ENCODE results near the gene FSIP2. TPM values are rescaled to one million over a fixed set of nuclear protein-coding genes. Genes with fewer than 3 reads are reported as not detected.

The FSIP2 gene
- total RNA-seq, 1 experiment from 2014 or later: 0.12 TPM

DNA sequence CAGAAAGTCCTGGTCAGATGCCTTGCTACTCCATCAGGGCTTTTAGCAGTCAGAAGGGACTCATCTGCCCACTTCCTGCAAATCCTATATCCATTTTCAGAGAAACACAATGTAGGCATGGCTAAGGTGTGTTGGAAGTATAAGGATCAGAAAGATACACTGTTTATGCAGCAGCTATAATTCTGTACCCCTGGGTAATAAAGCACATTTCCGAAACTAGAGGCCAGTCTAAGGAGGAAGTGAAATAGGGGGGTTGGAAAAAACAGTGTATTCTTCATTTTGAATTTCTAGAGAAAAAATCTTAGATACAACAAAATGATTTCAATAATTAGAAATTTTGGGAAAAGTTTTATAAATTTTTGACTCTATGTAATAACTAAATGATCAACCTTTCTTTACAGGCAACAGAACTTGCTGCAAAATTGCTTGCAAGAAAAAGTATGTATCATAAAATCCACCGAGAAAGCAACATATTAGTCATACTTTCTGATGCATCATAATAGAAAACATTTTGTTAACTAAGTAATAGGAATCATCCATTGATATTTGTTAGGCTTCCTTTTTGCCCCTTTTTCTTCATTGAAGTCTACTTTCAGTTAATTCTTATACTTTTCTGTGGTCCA is 47.4 kb downstream of the FSIP2 start:
- CTCF ChIA-PET: interaction anchor here (0.7 kb wide), 1 partner anchor 674 kb away, joined by 3 read pairs; no protein-coding TSS in a partner anchor

GRCh38 chr2:185787227-185788145 is 48.9 kb downstream of the FSIP2 start:
- Mint-ChIP-seq H3K27ac (ENCODE audit: low read depth, unreplicated experiment) (no peak overlapping the region), H3K4me3 (ENCODE audit: unreplicated experiment) (no peak overlapping the region), H3K4me1 (ENCODE audit: insufficient read depth, unreplicated experiment) (peaks cover under 1% of the 10 kb centered on the region), H3K36me3 (ENCODE audit: insufficient read depth, unreplicated experiment) (no peaks in the 10 kb centered on the region), H3K27me3 (ENCODE audit: insufficient read depth, unreplicated experiment) (no peaks in the 10 kb centered on the region), H3K9me3 (ENCODE audit: unreplicated experiment) (no peaks in the 10 kb centered on the region)
- intact Hi-C loops (cut with micrococcal nuclease): no loop called here
- DNase-seq (ENCODE audit: unreplicated experiment): peak; percentile 62
- CTCF ChIA-PET: no interaction called here
- TF ChIP-seq CTCF (IDR thresholded peaks at IDR 0.05; ENCODE audit: unreplicated experiment): no peak
- POLR2A ChIA-PET: interaction anchor here (0.5 kb wide), 1 partner anchor 635 kb away, joined by 4 read pairs; no protein-coding TSS in a partner anchor
- no TSS peak for BruUV-seq (replicated peaks)

More for the DNA sequence above, 47.4 kb downstream of the FSIP2 start:
- H3K36me3 Mint-ChIP-seq (ENCODE audit: insufficient read depth, unreplicated experiment): no peaks in the 10 kb centered on the region
- no peak for DNase-seq (ENCODE audit: unreplicated experiment)
- intact Hi-C loops (cut with micrococcal nuclease): no loop called here
- no peak overlapping the region for H3K4me3 Mint-ChIP-seq (ENCODE audit: unreplicated experiment)
- peaks cover 7% of the 10 kb centered on the region for H3K4me1 Mint-ChIP-seq (ENCODE audit: insufficient read depth, unreplicated experiment)
- BruUV-seq (replicated peaks): no TSS peak
- no peaks in the 10 kb centered on the region for H3K9me3 Mint-ChIP-seq (ENCODE audit: unreplicated experiment)
- no peak for TF ChIP-seq CTCF (IDR thresholded peaks at IDR 0.05; ENCODE audit: unreplicated experiment)
- no peak overlapping the region for H3K27ac Mint-ChIP-seq (ENCODE audit: low read depth, unreplicated experiment)
- no peaks in the 10 kb centered on the region for H3K27me3 Mint-ChIP-seq (ENCODE audit: insufficient read depth, unreplicated experiment)
- POLR2A ChIA-PET: no interaction called here

DNA sequence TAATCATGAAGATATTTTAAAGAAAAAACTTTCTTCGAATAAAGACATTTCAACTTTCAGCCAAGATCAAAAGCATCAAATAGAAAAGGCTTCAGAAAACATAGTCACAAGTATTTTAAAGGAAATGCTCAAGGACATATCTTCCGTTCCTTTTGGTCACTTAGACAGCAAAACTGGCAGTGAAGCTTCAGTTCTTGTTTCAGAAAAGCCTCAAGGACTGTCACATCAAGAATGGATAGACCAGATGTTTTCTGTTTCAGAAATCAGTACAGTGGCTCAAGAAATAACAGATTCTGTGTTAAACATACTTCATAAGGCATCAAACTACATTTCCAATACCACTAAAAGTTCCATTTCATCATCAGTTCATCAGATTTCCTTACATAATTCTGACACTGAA is 51.8 kb downstream of the FSIP2 start:
- ChIA-PET CTCF (no interaction called here), POLR2A (no interaction called here)
- BruUV-seq (replicated peaks): no TSS peak
- no peak for TF ChIP-seq CTCF (IDR thresholded peaks at IDR 0.05; ENCODE audit: unreplicated experiment)
- intact Hi-C loops (cut with micrococcal nuclease): no loop called here
- H3K4me3 Mint-ChIP-seq (ENCODE audit: unreplicated experiment): no peak overlapping the region
- no peak for DNase-seq (ENCODE audit: unreplicated experiment)
- no peaks in the 10 kb centered on the region for H3K9me3 Mint-ChIP-seq (ENCODE audit: unreplicated experiment)
- H3K4me1 Mint-ChIP-seq (ENCODE audit: insufficient read depth, unreplicated experiment): no peaks in the 10 kb centered on the region
- no peak overlapping the region for H3K27ac Mint-ChIP-seq (ENCODE audit: low read depth, unreplicated experiment)
- H3K36me3 Mint-ChIP-seq (ENCODE audit: insufficient read depth, unreplicated experiment): no peaks in the 10 kb centered on the region
- H3K27me3 Mint-ChIP-seq (ENCODE audit: insufficient read depth, unreplicated experiment): no peaks in the 10 kb centered on the region

DNA sequence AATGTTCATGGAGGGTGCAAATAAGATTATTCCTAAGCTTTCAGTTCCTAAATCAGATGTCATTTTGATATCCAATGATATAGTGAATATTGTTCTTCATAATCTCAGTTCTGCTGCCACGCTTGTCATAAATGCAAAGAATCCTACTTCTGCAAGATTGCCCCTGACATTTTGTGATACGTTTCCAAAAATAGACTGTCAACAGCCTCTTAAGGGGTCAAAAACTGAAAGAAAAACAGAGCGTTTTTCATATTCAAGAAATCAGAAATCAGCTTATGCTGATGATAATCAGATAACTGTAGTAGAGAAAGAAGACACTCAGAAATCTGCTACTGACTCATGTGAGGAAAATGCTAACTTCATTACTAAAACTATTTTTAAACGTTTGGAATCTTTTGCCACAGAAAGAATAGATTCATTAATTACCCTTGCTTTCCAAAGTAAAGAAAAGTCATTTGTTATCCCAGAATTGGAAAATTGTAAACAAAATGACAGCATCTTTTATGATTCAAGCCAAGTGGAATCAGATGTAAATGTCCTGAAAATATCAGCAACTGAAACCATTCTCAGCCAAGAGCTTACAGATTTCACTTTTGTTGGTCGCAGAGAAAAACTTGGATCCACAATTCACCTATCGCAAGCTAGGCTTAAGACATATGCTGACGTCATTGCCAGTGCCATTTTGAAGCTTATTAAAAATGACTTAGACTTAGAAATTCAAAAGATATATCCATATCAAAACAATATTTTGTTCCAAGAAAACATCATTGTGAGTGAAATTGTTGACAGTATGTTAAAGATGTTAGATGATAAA is 55.1 kb downstream of the FSIP2 start:
- TF ChIP-seq CTCF (IDR thresholded peaks at IDR 0.05; ENCODE audit: unreplicated experiment): no peak

More for the DNA sequence above, 55.1 kb downstream of the FSIP2 start:
- POLR2A ChIA-PET: no interaction called here
- intact Hi-C loops (cut with micrococcal nuclease): no loop called here
- H3K27ac Mint-ChIP-seq (ENCODE audit: low read depth, unreplicated experiment): no peak overlapping the region
- CTCF ChIA-PET: interaction anchor here (0.6 kb wide), 2 partner anchors 28 to 1260 kb away, joined by 3 read pairs; no protein-coding TSS in a partner anchor
- DNase-seq (ENCODE audit: unreplicated experiment): no peak
- BruUV-seq (replicated peaks): no TSS peak
- no peaks in the 10 kb centered on the region for H3K9me3 Mint-ChIP-seq (ENCODE audit: unreplicated experiment)
- no peak overlapping the region for H3K4me3 Mint-ChIP-seq (ENCODE audit: unreplicated experiment)
- H3K36me3 Mint-ChIP-seq (ENCODE audit: insufficient read depth, unreplicated experiment): no peaks in the 10 kb centered on the region
- H3K4me1 Mint-ChIP-seq (ENCODE audit: insufficient read depth, unreplicated experiment): no peaks in the 10 kb centered on the region
- no peaks in the 10 kb centered on the region for H3K27me3 Mint-ChIP-seq (ENCODE audit: insufficient read depth, unreplicated experiment)

Measured in MCF 10A (cell line).